ENCODE measurements around the gene CDKN2AIP. TPM values are rescaled to one million over a fixed set of nuclear protein-coding genes. Genes with fewer than 3 reads are reported as not detected.

CDKN2AIP gene
- total RNA-seq, 6 experiments from 2014 or later, result 5.6 to 10.6 (median 6.8) TPM

GRCh38 chr4:183407128-183407585 is 37.3 kb upstream of the CDKN2AIP start:
- Histone ChIP-seq H3K27ac (peak overlapping the region in 1 of 3 donors; percentile 20), H3K9me3 (no peaks in the 10 kb centered on the region), H3K36me3 (no peaks in the 10 kb centered on the region), H3K4me3 (peak overlapping the region; percentile 25 to 49 (median 44)), H3K4me1 (peaks cover 0 to 8% (median 0%) of the 10 kb centered on the region in 4 donors), H3K27me3 (no peaks in the 10 kb centered on the region)
- ATAC-seq, result peak; percentile 93 to 98 (median 96)
- under 1% methylated on average over 11 of the region's 32 CpGs for WGBS (ENCODE audit: insufficient coverage, low coverage, low lambda C conversion rate, missing lambda C conversion rate)
- intact Hi-C loops (cut with DNase I), result no loop called here
- TF ChIP-seq CTCF (IDR thresholded peaks at IDR 0.05) (peak; percentile 86 to 99 (median 95)), POLR2A (IDR thresholded peaks at IDR 0.05) (no peak)
- peak; percentile 80 to 87 (median 87) for DNase-seq

GRCh38 chr4:183407635-183408464 is 36.6 kb upstream of the CDKN2AIP start:
- ATAC-seq (no peak), DNase-seq (no peak)
- TF ChIP-seq POLR2A (IDR thresholded peaks at IDR 0.05), result no peak
- TF ChIP-seq CTCF (IDR thresholded peaks at IDR 0.05), result no peak
- peak overlapping the region; percentile 25 to 49 (median 44) for H3K4me3 ChIP-seq
- no peaks in the 10 kb centered on the region for H3K9me3 ChIP-seq
- no peaks in the 10 kb centered on the region for H3K27me3 ChIP-seq
- H3K4me1 ChIP-seq, result peaks cover 0 to 8% (median 0%) of the 10 kb centered on the region in 4 donors
- no peaks in the 10 kb centered on the region for H3K36me3 ChIP-seq
- intact Hi-C loops (cut with DNase I), result no loop called here
- no peak overlapping the region for H3K27ac ChIP-seq
- 71% methylated on average over 4 of the region's 8 CpGs for WGBS (ENCODE audit: insufficient coverage, low coverage, low lambda C conversion rate, missing lambda C conversion rate)

GRCh38 chr4:183408796-183409195 is 35.6 kb upstream of the CDKN2AIP start:
- Histone ChIP-seq H3K4me1 (peaks cover 0 to 8% (median 0%) of the 10 kb centered on the region in 4 donors), H3K9me3 (no peaks in the 10 kb centered on the region), H3K4me3 (no peak overlapping the region), H3K27me3 (no peaks in the 10 kb centered on the region), H3K27ac (no peak overlapping the region), H3K36me3 (no peaks in the 10 kb centered on the region)
- no peak for DNase-seq
- TF ChIP-seq CTCF (IDR thresholded peaks at IDR 0.05) (no peak), POLR2A (IDR thresholded peaks at IDR 0.05) (no peak)
- intact Hi-C loops (cut with DNase I), result no loop called here
- 80% methylated on average over 5 of the region's 8 CpGs for WGBS (ENCODE audit: insufficient coverage, low coverage, low lambda C conversion rate, missing lambda C conversion rate)
- no peak for ATAC-seq

- no peak overlapping the region for H3K27ac ChIP-seq
- WGBS (ENCODE audit: insufficient coverage, low coverage, low lambda C conversion rate, missing lambda C conversion rate), result no CpG with 5 or more reads among the region's 4 CpGs
- H3K9me3 ChIP-seq, result no peaks in the 10 kb centered on the region
- TF ChIP-seq POLR2A (IDR thresholded peaks at IDR 0.05) (no peak), CTCF (IDR thresholded peaks at IDR 0.05) (no peak)
- DNase-seq, result no peak
- H3K4me3 ChIP-seq, result no peak overlapping the region
- ATAC-seq, result peak in 2 of 4 donors; percentile 39 to 62
- intact Hi-C loops (cut with DNase I), result no loop called here
- no peaks in the 10 kb centered on the region for H3K27me3 ChIP-seq
- no peaks in the 10 kb centered on the region for H3K36me3 ChIP-seq
- H3K4me1 ChIP-seq, result peaks cover 0 to 8% (median 0%) of the 10 kb centered on the region in 4 donors
These were observed 35.0 kb upstream of the CDKN2AIP start for GRCh38 chr4:183409483-183409882.
